H9 (cell line): ENCODE data around the gene KANK2. TPM values are rescaled to one million over a fixed set of nuclear protein-coding genes. Genes with fewer than 3 reads are reported as not detected.

Experiments
- DNase-seq: peaks from one replicate; pipeline ENCODE4 v3.0.0-alpha.2; 2017
- H2AFZ ChIP-seq: one replicate; pipeline ENCODE4 v1.6.1; 2013; ENCODE audit warnings: mild to moderate bottlenecking, low read length, control low read depth, moderate library complexity
- H2AK5ac ChIP-seq: 2 replicates; pipeline ENCODE4 v1.6.1; 2013; ENCODE audit warnings: low read length, control low read depth, mixed read lengths; ENCODE audit not compliant: insufficient read length
- H2BK120ac ChIP-seq: one replicate; pipeline ENCODE4 v1.6.1; 2013; ENCODE audit warnings: low read depth, mild to moderate bottlenecking, low read length, control low read depth, inconsistent platforms; ENCODE audit not compliant: poor library complexity, severe bottlenecking
- H2BK12ac ChIP-seq: 2 replicates; pipeline ENCODE4 v1.6.1; 2013; ENCODE audit warnings: low read length, control low read depth, mixed read lengths, low read depth; ENCODE audit not compliant: insufficient read length
- H2BK15ac ChIP-seq: 2 replicates; pipeline ENCODE4 v1.6.1; 2013; ENCODE audit warnings: low read depth, low read length, control low read depth
- H2BK20ac ChIP-seq: one replicate; pipeline ENCODE4 v1.6.1; 2013; ENCODE audit warnings: low read depth, mild to moderate bottlenecking, low read length, control low read depth, inconsistent platforms; ENCODE audit not compliant: poor library complexity, severe bottlenecking
- H2BK5ac ChIP-seq: 2 replicates; pipeline ENCODE4 v1.6.1; 2013; ENCODE audit warnings: low read length, control low read depth, mixed read lengths; ENCODE audit not compliant: insufficient read length
- H3K14ac ChIP-seq: 2 replicates; pipeline ENCODE4 v1.6.1; 2013; ENCODE audit warnings: low read length, control low read depth; ENCODE audit not compliant: insufficient read depth
- H3K18ac ChIP-seq: 2 replicates; pipeline ENCODE4 v1.6.1; 2013; ENCODE audit warnings: low read depth, mild to moderate bottlenecking, mixed read lengths, low read length, control low read depth; ENCODE audit not compliant: insufficient read length
- H3K23ac ChIP-seq: 2 replicates; pipeline ENCODE4 v1.6.1; 2013; ENCODE audit warnings: low read length, control low read depth, mixed read lengths, low read depth; ENCODE audit not compliant: insufficient read length
- H3K23me2 ChIP-seq: 2 replicates; pipeline ENCODE4 v1.6.1; 2013; ENCODE audit warnings: low read depth, mild to moderate bottlenecking, mixed read lengths, low read length, control low read depth; ENCODE audit not compliant: insufficient read length, poor library complexity, severe bottlenecking
- H3K27ac ChIP-seq: 2 replicates; pipeline ENCODE4 v1.5.1; 2013; ENCODE audit warnings: low read length, control low read depth, mixed read lengths, low read depth; ENCODE audit not compliant: insufficient read length
- H3K27me3 ChIP-seq: 2 replicates; pipeline ENCODE4 v1.6.1; 2013; ENCODE audit warnings: low read length, control low read depth, inconsistent platforms; ENCODE audit not compliant: insufficient read depth
- H3K4ac ChIP-seq: 2 replicates; pipeline ENCODE4 v1.6.1; 2013; ENCODE audit warnings: low read depth, mild to moderate bottlenecking, control low read depth, inconsistent platforms, low read length, moderate library complexity
- H3K4me1 ChIP-seq: 2 replicates; pipeline ENCODE4 v1.6.1; 2013; ENCODE audit warnings: low read length, control low read depth, inconsistent platforms; ENCODE audit not compliant: insufficient read depth
- H3K4me2 ChIP-seq: 2 replicates; pipeline ENCODE4 v1.6.1; 2013; ENCODE audit warnings: low read length, control low read depth, mixed read lengths; ENCODE audit not compliant: insufficient read length, insufficient read depth
- H3K56ac ChIP-seq: 2 replicates; pipeline ENCODE4 v1.6.1; 2013; ENCODE audit warnings: low read depth, mild to moderate bottlenecking, mixed read lengths, low read length, control low read depth; ENCODE audit not compliant: insufficient read length
- H3K79me1 ChIP-seq: 2 replicates; pipeline ENCODE4 v1.6.1; 2013; ENCODE audit warnings: low read depth, mild to moderate bottlenecking, moderate library complexity, low read length, control low read depth, inconsistent platforms; ENCODE audit not compliant: insufficient read depth, poor library complexity, severe bottlenecking
- H3K79me2 ChIP-seq: 2 replicates; pipeline ENCODE4 v1.6.1; 2013; ENCODE audit warnings: low read length, control low read depth, inconsistent platforms; ENCODE audit not compliant: insufficient read depth
- H3K9ac ChIP-seq: 2 replicates; pipeline ENCODE4 v1.6.1; 2013; ENCODE audit warnings: low read length, control low read depth, mixed read lengths; ENCODE audit not compliant: insufficient read length; ENCODE audit errors: extremely low read depth
- H3K9me3 ChIP-seq: one replicate; pipeline ENCODE4 v1.6.1; 2013; ENCODE audit warnings: low read depth, low read length, inconsistent platforms; ENCODE audit not compliant: control insufficient read depth
- H3T11ph ChIP-seq: one replicate; pipeline ENCODE4 v1.6.1; 2013; ENCODE audit warnings: mild to moderate bottlenecking, low read length, control low read depth, inconsistent platforms
- H4K20me1 ChIP-seq: one replicate; pipeline ENCODE4 v1.6.1; 2013; ENCODE audit not compliant: control insufficient read depth, insufficient read length, insufficient read depth
- H4K5ac ChIP-seq: 2 replicates; pipeline ENCODE4 v1.6.1; 2013; ENCODE audit warnings: low read depth, mild to moderate bottlenecking, mixed read lengths, low read length, control low read depth; ENCODE audit not compliant: insufficient read length
- H4K8ac ChIP-seq: replicated peaks from 2 replicates; pipeline ENCODE4 v1.6.1; 2013; ENCODE audit warnings: low read length, control low read depth, mixed read lengths, low read depth; ENCODE audit not compliant: insufficient read length
- H4K91ac ChIP-seq: 2 replicates; pipeline ENCODE4 v1.6.1; 2013; ENCODE audit warnings: low read depth, mild to moderate bottlenecking, moderate library complexity, mixed read lengths, low read length, control low read depth; ENCODE audit not compliant: insufficient read length
- H3K27ac Mint-ChIP-seq, 3 experiments: 2 replicates in 2 of 3; 3 replicates in 1 of 3; pipeline ENCODE4 v1.8.0; 2020 to 2021; ENCODE audit warnings: mixed read lengths in 3 of 3, mild to moderate bottlenecking in 1 of 3, moderate library complexity in 1 of 3
- H3K27me3 Mint-ChIP-seq: 2 replicates; pipeline ENCODE4 v1.8.0; 2021; ENCODE audit warnings: low read depth, mild to moderate bottlenecking, moderate library complexity, mixed read lengths
- H3K36me3 Mint-ChIP-seq, 3 experiments: 2 replicates in 2 of 3; 3 replicates in 1 of 3; pipeline ENCODE4 v1.8.0; 2020 to 2021; ENCODE audit warnings: low read depth in 3 of 3, mixed read lengths in 3 of 3; ENCODE audit not compliant: insufficient read depth in 1 of 3
- H3K4me1 Mint-ChIP-seq, 2 experiments: 2 replicates each; pipeline ENCODE4 v1.8.0; 2020; ENCODE audit warnings: mixed read lengths in 2 of 2
- H3K4me3 Mint-ChIP-seq, 2 experiments: 2 replicates in 1 of 2; 3 replicates in 1 of 2; pipeline ENCODE4 v1.8.0; 2020 to 2021; ENCODE audit warnings: mild to moderate bottlenecking in 2 of 2, mixed read lengths in 2 of 2, moderate library complexity in 1 of 2
- H3K9me3 Mint-ChIP-seq, 2 experiments: 2 replicates in 1 of 2; 3 replicates in 1 of 2; pipeline ENCODE4 v1.8.0; 2020; ENCODE audit warnings: mild to moderate bottlenecking in 2 of 2, mixed read lengths in 2 of 2, moderate library complexity in 1 of 2
- WGBS: extraction: QIAGEN DNeasy Blood & Tissue Kit; methylation state at CpG from one replicate; pipeline ENCODE4 v1.1.7; 2013; ENCODE audit warnings: missing lambda C conversion rate, low lambda C conversion rate, mixed read lengths; ENCODE audit not compliant: insufficient read length; ENCODE audit errors: extremely low coverage; 5-methylcytosine and 5-hydroxymethylcytosine counted together
- total RNA-seq: library from RNA; stranded (reverse); gene quantifications from 2 replicates; pipeline ENCODE4 v1.2.1, GENCODE V29; 2021
- TF ChIP-seq, protein P1 (sequence below): fragments of 200-600 bp; sonication (generic); conservative IDR thresholded peaks from 3 replicates; pipeline ENCODE4 v1.8.0; 2021; ENCODE audit warnings: antibody characterized with exemption, mild to moderate bottlenecking

The KANK2 gene
- total RNA-seq, 1 experiment from 2014 or later, result 42.0 TPM

DNA sequence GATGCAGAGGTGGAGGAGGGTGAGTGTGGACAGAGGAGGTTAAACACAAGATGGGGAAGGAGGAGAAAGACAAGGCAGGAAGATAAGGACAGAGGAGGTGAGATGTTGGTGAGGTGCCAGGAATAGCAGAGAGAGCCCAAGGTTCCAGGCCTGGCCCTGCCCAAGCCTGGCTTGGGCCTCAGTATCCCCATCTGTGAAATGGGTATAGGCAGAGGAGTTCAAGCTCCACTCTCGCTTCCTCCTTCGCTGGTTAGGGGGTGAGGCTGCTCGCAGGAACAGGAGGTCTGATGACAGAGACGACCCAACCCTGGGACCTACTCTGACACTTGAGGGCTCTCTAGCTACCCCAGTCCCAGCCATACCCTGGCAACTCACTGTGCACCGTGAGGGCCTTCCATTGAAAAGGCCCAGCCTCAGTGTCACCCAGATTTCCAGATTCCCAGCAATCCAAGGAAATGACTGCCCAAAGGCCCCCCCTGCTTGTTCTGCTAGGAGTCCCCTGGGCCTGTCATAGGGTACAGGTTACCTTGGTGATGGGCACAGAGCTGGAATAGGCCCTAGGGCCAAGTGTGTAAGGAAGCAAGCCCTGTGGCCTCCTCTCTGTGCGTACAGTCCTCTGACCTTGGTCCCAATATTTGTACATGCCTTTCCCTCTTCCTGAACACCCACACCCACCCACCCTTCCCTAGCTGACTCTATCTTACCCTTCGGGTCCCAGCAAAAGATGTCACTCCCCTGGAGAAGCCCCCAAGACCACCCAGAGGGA is 33.5 kb upstream of the KANK2 start:
- H3K79me2 ChIP-seq, result no peaks in the 10 kb centered on the region
- no peak overlapping the region for H3K27ac ChIP-seq
- no peak overlapping the region for H3K23ac ChIP-seq
- no peak overlapping the region for H2AFZ ChIP-seq
- H3K27ac Mint-ChIP-seq, result 0 out of 7 replicates have a peak overlapping the region, but pooled peaks of 1 of the 3 experiments have one; percentile 29
- H3K4me3 Mint-ChIP-seq, result no peak overlapping the region
- H3T11ph ChIP-seq, result no peak overlapping the region
- H3K79me1 ChIP-seq, result no peaks in the 10 kb centered on the region
- H3K4me2 ChIP-seq, result no peak overlapping the region
- H4K91ac ChIP-seq, result no peak overlapping the region
- H4K8ac ChIP-seq, result no peak overlapping the region
- no peaks in the 10 kb centered on the region for H4K20me1 ChIP-seq
- no peak overlapping the region for H3K4ac ChIP-seq
- peak; percentile 13 for DNase-seq
- peaks cover 0 to 3% of the 10 kb centered on the region in 2 experiments; a peak in 2 of 5 replicates for H3K9me3 Mint-ChIP-seq
- H3K27me3 ChIP-seq, result no peaks in the 10 kb centered on the region
- no peak overlapping the region for H2BK120ac ChIP-seq
- H3K4me1 ChIP-seq, result no peaks in the 10 kb centered on the region
- H2BK20ac ChIP-seq, result no peak overlapping the region
- no peak overlapping the region for H2AK5ac ChIP-seq
- H3K18ac ChIP-seq, result no peak overlapping the region
- H3K56ac ChIP-seq, result no peak overlapping the region
- no peak overlapping the region for H3K14ac ChIP-seq
- H3K27me3 Mint-ChIP-seq, result no peaks in the 10 kb centered on the region
- no peak overlapping the region for H2BK5ac ChIP-seq
- no peak overlapping the region for H4K5ac ChIP-seq
- TF ChIP-seq, protein P1, sequence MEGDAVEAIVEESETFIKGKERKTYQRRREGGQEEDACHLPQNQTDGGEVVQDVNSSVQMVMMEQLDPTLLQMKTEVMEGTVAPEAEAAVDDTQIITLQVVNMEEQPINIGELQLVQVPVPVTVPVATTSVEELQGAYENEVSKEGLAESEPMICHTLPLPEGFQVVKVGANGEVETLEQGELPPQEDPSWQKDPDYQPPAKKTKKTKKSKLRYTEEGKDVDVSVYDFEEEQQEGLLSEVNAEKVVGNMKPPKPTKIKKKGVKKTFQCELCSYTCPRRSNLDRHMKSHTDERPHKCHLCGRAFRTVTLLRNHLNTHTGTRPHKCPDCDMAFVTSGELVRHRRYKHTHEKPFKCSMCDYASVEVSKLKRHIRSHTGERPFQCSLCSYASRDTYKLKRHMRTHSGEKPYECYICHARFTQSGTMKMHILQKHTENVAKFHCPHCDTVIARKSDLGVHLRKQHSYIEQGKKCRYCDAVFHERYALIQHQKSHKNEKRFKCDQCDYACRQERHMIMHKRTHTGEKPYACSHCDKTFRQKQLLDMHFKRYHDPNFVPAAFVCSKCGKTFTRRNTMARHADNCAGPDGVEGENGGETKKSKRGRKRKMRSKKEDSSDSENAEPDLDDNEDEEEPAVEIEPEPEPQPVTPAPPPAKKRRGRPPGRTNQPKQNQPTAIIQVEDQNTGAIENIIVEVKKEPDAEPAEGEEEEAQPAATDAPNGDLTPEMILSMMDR, result no peak
- H2BK15ac ChIP-seq, result no peak overlapping the region
- H3K23me2 ChIP-seq, result no peaks in the 10 kb centered on the region
- no CpG with 5 or more reads among the region's 7 CpGs for WGBS
- no peak overlapping the region for H2BK12ac ChIP-seq
- H3K36me3 Mint-ChIP-seq, result peaks cover 9 to 39% (median 36%) of the 10 kb centered on the region in 3 experiments
- peaks cover 2 to 10% of the 10 kb centered on the region in 2 experiments; a peak in 3 of 4 replicates for H3K4me1 Mint-ChIP-seq
- no peak overlapping the region for H3K9ac ChIP-seq
- no peaks in the 10 kb centered on the region for H3K9me3 ChIP-seq
